ENCODE results near the gene EIF4A3.

DNA sequence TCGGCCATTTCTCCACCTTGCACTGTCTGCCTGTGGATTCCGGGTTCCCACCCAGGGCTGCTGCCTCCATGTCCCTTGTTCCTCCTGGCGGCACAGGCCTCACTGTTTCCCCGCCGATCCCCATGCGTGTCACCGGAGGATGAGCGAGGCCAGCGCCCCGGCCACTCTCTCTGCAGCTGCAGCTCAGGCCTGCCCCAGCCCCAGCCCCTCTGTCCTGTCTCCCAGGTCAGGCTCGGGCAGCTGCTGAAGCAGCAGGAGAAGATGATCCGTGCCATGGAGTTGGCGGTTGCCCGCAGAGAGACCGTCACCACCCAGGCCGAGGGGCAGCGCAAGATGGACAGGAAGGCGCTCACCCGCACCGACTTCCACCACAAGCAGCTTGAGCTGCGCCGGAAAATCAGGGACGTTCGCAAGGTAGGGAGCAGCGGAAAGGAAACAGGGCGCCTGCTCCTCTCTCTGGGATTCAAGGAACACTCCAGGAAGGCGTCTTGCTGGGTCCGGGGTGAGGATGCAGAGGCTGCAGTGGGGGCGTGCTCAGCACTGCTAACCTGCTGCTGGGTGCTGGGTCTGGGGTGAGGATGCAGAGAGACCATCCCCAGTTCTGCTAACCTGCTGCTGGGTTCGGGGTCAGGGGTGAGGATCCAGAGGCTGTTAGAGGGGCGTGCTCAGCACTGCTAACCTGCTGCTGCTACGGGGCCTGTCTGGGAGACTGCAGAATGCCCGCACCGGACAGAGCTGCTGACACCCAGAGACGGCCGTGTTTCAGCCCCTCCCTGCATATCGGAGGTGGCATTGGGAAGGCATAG lies 51.7 kb downstream of the EIF4A3 start:
- no peak for TF ChIP-seq POLR2AphosphoS5 (IDR thresholded peaks at IDR 0.05; ENCODE audit: low read depth, low read length)
- no peak for TF ChIP-seq POU2F2 (IDR thresholded peaks at IDR 0.05; ENCODE audit: low read depth, low read length)
- TF ChIP-seq POLR2A (IDR thresholded peaks at IDR 0.05; ENCODE audit: low read depth, low read length): no peak
- TF ChIP-seq TAF1 (IDR thresholded peaks at IDR 0.05; ENCODE audit: low read depth, low read length): no peak
